ENCODE measurements around the gene SYS1. TPM values are rescaled to one million over a fixed set of nuclear protein-coding genes. Genes with fewer than 3 reads are reported as not detected.

The SYS1 gene
- total RNA-seq, 4 donors from 2014 or later: 28.2 to 48.4 (median 42.5) TPM

GRCh38 chr20:45366192-45366591, 3.2 kb downstream of the SYS1 start:
- WGBS: 86% methylated on average over 1 of the region's 1 CpG
- TF ChIP-seq EP300 (IDR thresholded peaks at IDR 0.05): no peak
- TF ChIP-seq POLR2AphosphoS5 (IDR thresholded peaks at IDR 0.05): no peak
- TF ChIP-seq POLR2A (IDR thresholded peaks at IDR 0.05; ENCODE audit: low read depth): no peak
- TF ChIP-seq CTCF (IDR thresholded peaks at IDR 0.05): no peak
- no peak overlapping the region for H3K4me3 ChIP-seq
- intact Hi-C loops (cut with DNase I): no loop called here
- H3K4me1 ChIP-seq: peaks cover 13 to 32% (median 31%) of the 10 kb centered on the region in 4 donors
- H3K27ac ChIP-seq (replicated peaks in 1 of 4): peak overlapping the region in 2 of 4 donors; percentile 20 to 47
- no peaks in the 10 kb centered on the region for H3K27me3 ChIP-seq
- no peaks in the 10 kb centered on the region for H3K9me3 ChIP-seq
- peaks cover 22 to 41% (median 37%) of the 10 kb centered on the region in 4 donors for H3K36me3 ChIP-seq
- no peak for DNase-seq (ENCODE audit: extremely low spot score)

GRCh38 chr20:45366631-45367030, 3.7 kb downstream of the SYS1 start:
- DNase-seq (ENCODE audit: extremely low spot score): no peak
- intact Hi-C loops (cut with DNase I): no loop called here
- WGBS: 90% methylated on average over 11 of the region's 11 CpGs
- H3K4me3 ChIP-seq: no peak overlapping the region
- H3K27me3 ChIP-seq: no peaks in the 10 kb centered on the region
- TF ChIP-seq EP300 (IDR thresholded peaks at IDR 0.05) (no peak), POLR2A (IDR thresholded peaks at IDR 0.05; ENCODE audit: low read depth) (no peak), POLR2AphosphoS5 (IDR thresholded peaks at IDR 0.05) (no peak), CTCF (IDR thresholded peaks at IDR 0.05) (no peak)
- H3K27ac ChIP-seq (replicated peaks in 1 of 4): no peak overlapping the region
- H3K9me3 ChIP-seq: no peaks in the 10 kb centered on the region
- H3K4me1 ChIP-seq: peaks cover 13 to 32% (median 31%) of the 10 kb centered on the region in 4 donors
- H3K36me3 ChIP-seq: peaks cover 22 to 41% (median 37%) of the 10 kb centered on the region in 4 donors

- peaks cover 13 to 32% (median 32%) of the 10 kb centered on the region in 4 donors for H3K4me1 ChIP-seq
- H3K27ac ChIP-seq (replicated peaks in 1 of 4): no peak overlapping the region
- DNase-seq (ENCODE audit: extremely low spot score): no peak
- intact Hi-C loops (cut with DNase I): no loop called here
- peaks cover 22 to 41% (median 37%) of the 10 kb centered on the region in 4 donors for H3K36me3 ChIP-seq
- H3K27me3 ChIP-seq: no peaks in the 10 kb centered on the region
- no peak overlapping the region for H3K4me3 ChIP-seq
- no peak for TF ChIP-seq POLR2AphosphoS5 (IDR thresholded peaks at IDR 0.05)
- TF ChIP-seq CTCF (IDR thresholded peaks at IDR 0.05): no peak
- TF ChIP-seq POLR2A (IDR thresholded peaks at IDR 0.05; ENCODE audit: low read depth): no peak
- no peak for TF ChIP-seq EP300 (IDR thresholded peaks at IDR 0.05)
- H3K9me3 ChIP-seq: no peaks in the 10 kb centered on the region
Observed at GRCh38 chr20:45367126-45367525, 4.2 kb downstream of the SYS1 start.

- peaks cover 22 to 41% (median 37%) of the 10 kb centered on the region in 4 donors for H3K36me3 ChIP-seq
- 85% methylated on average over 6 of the region's 6 CpGs for WGBS
- H3K9me3 ChIP-seq: no peaks in the 10 kb centered on the region
- no peak for TF ChIP-seq CTCF (IDR thresholded peaks at IDR 0.05)
- TF ChIP-seq POLR2A (IDR thresholded peaks at IDR 0.05; ENCODE audit: low read depth): no peak
- TF ChIP-seq EP300 (IDR thresholded peaks at IDR 0.05): no peak
- TF ChIP-seq POLR2AphosphoS5 (IDR thresholded peaks at IDR 0.05): no peak
- no peak for DNase-seq (ENCODE audit: extremely low spot score)
- peaks cover 21 to 40% (median 39%) of the 10 kb centered on the region in 4 donors for H3K4me1 ChIP-seq
- no peak overlapping the region for H3K4me3 ChIP-seq
- intact Hi-C loops (cut with DNase I): no loop called here
- no peaks in the 10 kb centered on the region for H3K27me3 ChIP-seq
- H3K27ac ChIP-seq (replicated peaks in 1 of 4): peak overlapping the region in 1 of 4 donors; percentile 29
Observed at GRCh38 chr20:45368221-45368980, 5.4 kb downstream of the SYS1 start.

Measured in esophagus muscularis mucosa (tissue), 4 donors.